ENCODE measurements around the gene GSN.
A peak's percentile ranks its signal among the peaks of the same experiment; 100 is the strongest.

Gene GSN

DNA sequence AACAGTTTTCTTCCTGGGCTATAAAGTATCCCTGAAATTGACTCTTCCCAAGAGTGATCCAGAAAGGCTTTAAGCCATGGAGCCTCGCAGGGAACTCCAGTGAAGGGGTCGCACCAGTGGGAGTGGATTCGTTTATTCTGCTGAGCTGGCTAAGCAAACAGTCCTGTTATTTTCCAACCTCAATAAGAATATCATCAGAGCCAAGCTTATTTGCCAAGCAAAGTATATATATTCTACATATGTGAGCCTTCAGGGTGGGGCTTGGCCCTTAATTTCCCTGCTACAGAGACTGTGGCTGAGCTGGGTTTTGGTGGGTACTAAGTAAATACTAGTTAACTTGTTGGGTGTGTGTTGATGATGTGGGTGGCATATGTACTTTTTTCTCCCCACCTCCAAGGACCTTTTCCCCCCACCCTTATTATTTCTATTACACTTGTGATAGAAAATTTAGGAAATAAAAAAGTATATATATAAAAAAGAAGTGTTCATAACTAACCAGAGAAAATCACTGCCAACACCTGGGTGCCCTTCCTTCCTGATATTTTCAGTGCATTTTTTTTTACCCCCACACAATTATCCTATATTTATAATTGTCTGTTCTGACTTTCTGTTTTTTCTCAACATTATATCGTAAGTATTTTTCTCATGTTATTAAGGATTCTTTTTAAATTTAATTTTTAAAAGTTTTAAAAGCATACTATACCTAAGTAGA lies 5.3 kb downstream of the GSN start:
- DNase-seq (ENCODE audit: low spot score): no peak

DNA sequence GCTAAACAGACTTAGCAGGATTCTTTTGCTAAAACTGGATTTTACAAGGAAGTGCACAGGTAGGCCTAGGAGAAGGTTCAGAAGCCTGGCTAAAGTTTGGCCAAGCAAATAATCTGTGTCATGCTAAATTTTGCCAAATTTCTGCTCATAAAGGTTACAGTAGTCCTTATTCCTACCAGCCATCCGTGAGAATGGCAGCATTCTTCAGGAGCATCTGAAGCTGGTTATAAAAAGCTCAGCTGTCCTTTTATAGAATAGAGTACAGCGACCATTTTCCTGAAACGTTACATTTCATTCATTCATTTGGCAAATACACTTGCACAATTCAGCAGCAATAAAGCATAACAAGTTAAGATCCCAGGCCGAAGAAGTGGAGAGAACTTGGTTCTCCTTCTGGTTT lies 6.9 kb downstream of the GSN start:
- no peak for DNase-seq (ENCODE audit: low spot score)

DNA sequence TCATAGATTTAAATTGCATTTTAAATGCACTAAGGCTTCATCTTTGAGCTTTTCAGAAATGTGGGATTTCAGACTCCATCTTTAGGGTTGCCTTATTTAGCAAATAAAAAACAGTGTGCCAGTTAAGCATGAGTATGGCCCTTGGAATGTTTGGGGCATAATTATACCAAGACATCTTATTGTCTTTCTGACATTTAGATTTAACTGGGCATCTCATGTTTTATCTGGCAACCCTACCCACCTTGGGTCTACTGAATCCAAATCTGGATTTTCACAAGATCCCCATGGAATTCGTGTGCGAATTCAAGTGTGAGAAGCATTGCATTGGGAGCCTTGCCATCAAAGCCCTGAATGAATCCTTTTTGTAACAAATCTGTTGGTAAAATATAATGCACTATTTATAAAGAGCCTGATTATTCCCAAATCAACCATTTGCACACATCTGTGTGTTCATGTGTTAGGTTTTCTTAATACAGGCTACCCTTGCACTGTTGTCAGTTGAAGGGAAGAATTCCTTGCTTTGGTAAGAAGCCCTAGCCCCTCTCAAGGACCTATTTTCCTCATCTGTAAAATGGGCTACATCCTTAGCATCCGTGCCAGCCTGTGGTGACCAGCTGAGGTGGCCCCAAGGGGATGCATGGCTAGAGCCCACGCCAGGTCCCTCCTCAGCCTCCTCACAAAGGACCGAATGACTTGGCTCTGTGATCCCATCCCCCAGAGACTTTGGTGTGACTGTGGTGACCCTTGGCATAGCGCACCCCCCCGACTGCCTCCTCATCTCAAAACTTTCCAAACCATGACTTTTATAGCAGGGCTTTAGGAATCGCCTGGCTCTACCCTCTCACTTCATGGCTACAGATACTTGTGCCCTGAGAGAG lies 8.1 kb downstream of the GSN start:
- DNase-seq (ENCODE audit: low spot score): no peak

DNA sequence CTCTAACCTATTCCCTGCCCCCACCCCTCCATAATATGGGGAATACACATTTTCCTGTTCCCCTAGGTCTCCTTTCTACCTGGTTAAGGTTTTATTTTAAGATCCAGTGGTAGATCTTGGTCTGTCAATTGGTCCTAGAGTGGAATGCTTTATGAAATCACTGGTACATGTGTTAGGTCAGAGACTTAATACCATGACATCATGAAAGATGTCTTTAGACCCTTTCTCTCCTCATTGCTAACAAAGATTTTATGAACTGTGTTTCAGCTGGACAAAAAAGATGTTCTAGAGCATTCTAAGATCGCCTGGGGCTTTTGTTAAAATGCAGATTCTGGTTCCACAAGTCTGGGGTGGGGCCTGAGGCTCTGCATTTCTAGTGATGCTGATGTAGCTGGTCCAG lies 9.1 kb downstream of the GSN start:
- DNase-seq (ENCODE audit: low spot score): no peak

DNA sequence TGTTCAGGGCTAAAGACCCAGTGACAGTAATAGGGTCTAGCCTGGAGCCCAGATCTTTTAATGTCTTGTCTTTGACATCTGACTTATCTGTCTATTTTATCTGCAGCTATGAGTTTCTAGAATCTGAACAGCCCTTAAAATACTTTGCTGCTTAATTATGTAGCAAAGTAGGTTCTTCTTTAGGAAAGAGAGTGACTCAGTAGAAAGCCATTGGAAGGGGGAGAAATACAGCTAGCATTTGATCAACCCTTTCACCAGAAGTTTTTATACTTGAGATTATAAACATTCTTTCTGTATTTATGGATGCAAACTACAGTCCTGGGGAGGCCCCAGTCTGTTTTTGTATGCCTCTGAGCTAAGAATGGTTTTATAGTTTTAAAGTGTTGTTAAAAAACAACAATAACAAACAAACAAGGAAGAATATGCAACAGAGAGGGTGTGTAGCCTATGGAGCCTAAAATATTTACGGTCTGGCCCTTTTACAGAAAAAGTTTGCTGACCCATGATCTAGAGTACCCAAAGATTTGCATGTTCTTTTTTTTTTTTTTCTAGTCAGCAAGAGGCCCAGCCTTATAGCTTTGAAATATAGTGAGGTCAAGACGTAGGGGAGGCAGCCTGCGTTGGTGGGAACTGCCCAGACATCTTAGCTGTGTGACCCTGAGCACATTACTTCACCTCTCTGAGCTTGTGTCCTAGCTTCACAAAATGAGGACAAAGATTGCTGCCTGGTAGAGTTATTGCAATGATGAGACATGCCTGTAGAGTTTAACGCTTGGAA lies 9.7 kb downstream of the GSN start:
- no peak for DNase-seq (ENCODE audit: low spot score)

DNA sequence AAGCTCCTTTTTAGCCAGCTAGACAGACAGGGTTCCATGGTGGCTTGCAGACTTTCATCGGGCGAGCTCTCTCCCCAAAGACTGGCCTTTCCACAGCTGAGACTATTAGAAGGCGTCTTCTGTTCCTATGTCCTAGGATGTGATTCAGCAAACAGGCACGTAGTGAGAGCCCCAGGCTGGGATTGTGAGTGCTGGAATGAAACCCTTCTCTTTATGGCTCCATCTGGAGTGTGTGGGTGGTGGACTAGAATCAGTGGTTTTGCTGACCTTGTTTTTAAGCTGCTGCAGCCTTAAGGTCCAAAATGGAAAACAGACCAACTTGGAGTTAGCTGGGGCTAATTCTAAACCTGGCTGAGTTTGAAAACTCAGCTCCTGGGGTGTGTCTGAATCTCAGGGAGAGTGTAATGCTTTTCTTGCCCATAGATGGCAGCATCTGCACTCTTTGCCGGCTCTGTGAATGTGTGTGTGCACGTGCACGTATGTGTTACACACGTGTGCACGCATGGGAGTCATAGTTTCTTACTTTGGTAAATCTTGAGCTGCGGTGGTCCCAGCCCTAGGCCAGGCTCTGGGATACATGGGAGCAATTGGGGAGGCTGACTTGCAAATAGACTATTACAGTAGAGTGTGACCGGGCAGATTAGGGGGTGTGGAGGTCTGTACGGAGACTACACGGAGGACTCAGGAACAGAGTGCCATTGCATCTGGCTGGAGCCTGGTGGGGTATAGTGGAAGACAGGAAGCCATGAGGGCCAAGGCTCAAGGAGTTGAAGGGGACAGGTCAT lies 10.7 kb downstream of the GSN start:
- DNase-seq (ENCODE audit: low spot score): no peak

DNA sequence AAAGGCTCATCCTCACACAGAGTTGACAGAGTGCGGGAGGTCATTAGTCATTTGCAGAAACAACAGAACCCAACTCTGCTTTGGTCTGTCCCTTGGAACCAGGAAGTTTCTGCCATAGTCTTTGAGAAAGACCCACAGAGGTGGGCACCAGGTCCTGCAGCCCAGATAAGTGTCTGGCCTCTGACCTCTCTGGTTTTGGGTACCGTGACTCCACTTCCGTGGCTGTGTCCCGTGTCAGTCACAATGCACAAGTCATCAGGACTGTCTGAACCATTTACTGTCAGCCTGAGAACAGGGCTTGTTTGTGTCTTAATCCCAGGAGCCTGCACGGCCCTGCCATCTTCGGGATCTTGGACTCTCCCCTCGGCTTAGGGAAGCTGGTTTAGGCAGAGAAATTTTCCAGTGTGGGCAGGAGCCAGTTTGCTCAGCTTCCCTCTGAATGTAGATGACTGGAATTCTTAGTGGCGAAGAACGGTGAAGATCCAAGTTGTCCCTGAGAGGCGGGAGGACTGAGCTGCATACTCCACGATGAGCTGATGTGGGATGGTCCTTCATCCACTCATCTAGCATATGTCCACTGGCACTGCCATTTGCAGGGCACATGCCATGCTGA lies 11.9 kb downstream of the GSN start:
- no peak for DNase-seq (ENCODE audit: low spot score)

DNA sequence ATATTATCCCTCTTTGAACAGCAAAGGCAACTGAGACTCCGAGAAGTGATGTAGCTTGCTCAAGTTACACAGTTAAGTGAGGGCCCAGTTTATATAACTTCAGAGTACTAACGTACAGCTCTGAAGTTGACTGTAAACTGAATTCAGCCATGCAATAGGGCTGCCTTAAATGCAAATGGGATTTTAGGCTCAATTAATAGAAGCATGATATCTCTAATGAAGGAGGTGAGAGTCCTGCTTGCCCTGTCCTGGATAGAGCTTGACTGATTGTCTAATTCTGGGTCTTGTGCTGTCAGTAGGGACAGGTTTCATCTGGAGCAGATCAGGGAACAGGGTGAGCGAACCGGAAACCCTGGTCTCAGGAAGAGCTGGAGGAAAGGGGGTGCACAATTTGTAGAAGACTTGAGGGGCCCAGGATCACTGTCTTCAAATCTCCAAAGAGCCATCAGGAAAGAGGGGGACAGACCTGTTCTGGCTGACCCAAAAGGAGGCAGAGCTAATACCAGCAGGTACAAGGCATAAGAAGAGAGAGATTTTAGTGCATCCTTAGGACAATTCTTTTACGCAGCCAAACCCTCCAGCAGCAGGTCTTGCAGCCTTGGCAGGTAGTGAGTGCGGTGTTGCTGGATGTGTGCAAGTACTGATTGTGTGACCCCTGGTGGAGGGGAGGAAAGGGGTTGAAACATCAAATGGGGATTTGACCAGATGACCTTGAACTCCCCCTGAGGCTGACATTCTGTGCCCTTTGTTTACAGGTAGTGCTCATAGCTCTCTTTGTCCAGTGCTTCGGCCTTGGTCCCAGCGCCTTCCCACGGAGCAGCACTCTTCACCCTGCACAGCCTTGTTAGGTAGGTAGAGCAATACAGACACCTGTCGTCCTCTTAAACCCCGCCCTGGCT lies 13.0 kb downstream of the GSN start:
- no peak for DNase-seq (ENCODE audit: low spot score)

DNA sequence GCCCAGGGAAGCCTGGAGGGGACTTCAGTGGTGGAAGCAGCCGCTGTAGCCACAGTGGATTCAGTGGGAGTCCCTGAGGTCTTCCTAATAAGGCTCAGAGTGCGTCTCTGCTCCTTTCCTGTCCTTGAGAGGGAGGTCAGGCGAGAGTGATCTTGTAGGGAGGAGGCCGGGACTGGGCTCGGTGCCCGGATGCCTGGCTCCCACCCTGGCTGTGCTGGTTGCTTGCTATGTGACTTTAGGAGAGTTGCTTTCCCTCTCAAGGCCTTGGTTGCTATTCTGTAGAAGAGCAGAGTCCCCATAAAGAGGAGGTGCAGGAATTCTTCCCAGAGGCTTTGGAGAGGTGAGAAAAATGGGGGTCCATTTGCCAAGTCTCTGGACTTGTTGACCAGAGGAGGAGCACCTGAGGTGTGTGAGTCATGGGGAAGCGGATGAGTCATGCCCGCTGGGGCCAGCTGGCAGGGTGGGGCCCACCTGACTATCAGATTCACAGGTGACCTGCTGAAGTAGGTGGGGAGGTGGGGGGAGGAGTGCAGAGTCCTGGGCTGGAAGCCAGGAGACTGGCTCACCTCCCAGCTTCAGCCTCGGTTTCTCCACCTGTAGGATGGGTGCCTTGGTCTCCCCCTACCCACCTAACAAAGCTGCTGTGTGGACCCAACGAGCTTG lies 13.8 kb downstream of the GSN start:
- DNase-seq (ENCODE audit: low spot score): no peak

DNA sequence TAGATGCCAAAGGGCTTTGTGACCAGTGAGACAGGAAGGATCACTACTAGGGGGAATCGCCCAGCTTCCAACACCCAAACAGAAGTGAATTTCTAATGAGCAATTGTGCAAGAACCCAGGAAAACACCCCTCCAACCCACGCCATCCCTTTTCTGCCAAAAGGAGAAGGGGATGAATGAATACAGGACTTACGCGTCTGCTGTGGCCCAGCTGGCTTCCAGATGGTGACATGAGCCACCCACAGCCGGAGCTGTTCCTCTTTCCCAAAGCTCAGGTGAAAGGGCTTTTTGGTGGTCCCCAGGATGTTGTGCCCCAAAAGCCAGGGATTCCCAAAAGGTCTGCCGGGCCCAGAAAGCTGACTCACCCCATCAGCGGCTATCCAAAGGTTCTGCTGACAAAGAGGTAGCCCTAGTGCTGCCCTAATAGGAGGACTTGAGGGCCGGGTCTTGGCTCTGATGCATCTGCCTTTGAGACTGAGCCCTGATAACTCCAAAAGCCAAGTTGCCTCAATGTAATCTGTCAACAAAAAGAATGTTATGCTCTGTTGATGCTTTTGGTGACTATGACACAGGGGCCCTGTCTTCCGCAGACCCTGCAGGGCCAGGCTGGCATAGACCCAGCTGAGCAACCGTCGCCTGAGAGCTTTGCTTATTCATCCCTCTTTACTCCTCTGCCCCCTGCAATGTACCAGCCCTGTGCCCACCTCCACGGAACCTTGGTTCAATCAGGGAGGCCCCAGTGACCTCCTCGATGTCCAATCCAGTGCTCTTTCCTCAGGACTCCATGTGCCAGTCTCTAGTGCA lies 14.5 kb downstream of the GSN start:
- DNase-seq (ENCODE audit: low spot score): no peak

DNA sequence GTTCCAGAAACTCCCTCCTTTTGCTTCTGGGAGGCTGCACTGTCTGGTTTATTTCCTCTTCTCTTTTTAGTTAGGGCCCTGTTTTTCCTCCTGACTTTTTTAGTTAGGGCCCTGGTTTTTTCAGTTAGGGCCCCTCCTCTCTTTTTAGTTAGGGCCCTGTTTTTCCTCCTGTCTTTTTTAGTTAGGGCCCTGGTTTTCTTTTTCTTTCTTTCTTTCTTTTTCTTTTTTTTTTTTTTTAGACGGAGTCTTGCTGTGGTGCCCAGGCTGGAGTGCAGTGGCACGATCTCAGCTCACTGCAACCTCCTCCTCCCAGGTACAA lies 15.1 kb downstream of the GSN start:
- DNase-seq (ENCODE audit: low spot score): no peak

DNA sequence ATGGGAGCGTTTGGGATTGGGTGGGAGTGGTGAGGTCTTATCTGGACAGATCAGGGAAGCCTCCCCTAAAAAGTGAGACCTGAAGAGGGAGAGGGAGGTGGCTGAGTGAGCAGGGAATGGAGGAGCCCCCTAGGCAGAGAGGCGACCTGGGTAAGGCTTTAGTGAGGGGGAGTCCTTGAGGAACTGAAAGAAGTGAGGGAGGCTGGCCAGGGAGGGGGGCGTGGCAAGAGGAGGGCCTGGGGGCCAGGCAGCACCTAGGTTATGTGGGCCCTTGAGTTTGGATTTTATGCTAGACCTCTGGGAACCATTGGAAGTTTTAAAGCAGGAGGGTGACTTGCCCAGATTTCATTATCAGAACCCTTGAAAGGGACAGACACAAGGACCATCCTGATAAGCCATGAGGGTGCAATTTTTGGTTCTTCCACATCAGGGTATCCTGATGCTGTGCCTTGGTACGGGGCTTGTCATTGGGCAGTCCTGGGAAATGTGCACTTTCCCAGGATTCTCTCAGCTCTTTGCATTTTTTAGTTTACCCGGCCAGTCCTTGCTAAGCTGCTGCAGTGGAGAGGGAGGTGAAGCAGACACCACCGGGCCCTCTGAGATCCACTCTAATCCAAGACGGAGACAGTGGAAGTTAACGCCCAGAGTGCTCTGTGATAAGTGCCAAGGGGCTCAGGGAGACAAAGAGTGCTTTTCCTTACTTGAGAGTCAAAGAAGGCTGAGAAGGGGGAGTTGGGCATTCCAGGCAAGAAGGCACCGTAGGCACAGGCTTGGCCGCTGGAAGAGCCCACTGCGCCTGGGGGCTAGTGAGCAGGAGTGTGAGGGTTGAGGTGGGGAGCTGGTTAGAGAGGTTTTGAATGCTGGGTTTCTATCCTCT lies 16.1 kb downstream of the GSN start:
- no peak for DNase-seq (ENCODE audit: low spot score)

DNA sequence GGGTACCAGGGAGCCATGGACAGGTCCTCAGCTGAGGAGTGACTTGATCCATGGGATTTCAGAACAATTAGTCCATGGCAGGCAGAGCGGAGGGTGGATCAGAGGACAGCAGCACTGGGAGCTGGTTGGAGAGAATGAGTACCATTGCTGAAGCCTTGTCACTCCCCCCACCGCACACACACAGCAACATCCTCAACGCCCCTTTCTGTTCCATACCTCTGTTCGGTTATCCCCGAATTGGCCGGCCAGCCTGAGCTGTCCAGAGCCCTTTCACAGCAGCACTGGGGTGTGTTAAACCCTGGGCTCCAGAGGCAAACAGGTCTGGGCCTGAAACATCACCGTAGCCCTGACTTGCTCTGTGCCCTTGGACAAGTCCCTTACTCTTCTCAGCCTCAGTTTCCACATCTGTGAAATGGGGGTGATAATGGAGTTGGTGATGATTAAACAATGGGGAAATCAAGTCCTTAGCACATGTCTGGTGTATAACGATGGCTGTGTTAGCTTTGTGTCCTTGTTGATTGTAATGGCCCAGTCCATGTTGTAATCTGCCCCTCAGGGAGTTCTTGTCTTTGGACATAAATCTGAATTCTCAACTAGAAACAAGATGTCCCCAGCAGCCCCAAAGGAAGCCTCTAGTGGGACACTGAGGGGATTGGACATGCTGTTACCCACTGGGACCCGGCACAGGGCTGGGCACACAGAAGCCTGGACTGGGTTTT lies 16.9 kb downstream of the GSN start:
- no peak for DNase-seq (ENCODE audit: low spot score)

DNA sequence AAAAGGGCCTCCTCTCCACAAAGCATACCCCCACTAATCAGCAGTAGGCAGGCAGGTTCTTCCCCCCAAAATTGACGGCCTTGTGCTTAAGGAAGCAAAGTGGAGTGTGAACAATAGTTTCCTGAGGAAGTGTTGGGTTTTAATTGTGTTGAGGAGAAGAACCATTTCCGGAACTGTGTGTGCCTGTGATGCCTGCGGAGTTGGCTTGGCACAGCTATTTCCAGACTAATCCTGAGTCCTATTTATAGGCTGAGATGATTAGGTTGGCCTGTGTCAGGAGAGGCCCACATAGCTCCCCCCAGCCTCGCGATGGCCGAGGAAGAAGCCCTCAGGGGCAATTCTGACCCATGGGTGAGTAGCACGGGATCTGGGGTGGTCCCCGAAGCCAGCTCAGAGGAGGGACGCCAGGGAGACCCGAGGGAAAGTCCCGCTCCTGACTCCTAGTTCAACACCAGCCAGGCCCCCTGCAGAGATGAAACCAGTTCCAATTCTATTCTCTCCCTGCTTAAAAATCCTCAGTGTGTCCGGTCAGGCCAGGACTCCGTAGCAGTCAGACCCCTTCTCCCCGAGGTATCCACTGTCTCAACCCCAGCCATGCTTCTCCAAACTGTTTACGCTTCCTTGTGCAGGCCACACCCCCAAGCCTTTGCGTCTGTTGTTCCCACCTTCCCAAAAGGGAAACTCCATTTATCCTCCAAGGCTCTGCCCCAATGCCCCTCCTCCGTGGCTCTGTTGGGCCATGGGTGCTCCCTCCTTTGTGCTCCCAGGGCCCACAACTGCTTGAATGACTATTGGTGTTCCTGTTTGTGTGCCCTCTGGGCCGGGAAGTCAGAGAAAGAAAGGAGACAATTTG lies 18.1 kb downstream of the GSN start:
- no peak for DNase-seq (ENCODE audit: low spot score)

DNA sequence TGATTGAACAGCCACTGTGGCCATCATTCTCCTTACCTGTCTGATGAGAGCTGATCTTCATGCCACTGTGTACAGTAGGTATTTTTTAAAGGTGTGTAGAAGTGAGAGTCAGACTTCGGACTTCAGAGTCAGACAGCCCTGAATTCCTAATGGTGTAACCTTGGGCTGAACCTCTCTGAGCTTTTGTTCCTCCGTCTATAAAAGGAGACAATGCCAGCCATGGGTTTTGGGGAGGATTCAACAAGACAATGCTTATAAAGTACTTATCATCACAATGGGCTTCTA lies 18.7 kb downstream of the GSN start:
- no peak for DNase-seq (ENCODE audit: low spot score)

DNA sequence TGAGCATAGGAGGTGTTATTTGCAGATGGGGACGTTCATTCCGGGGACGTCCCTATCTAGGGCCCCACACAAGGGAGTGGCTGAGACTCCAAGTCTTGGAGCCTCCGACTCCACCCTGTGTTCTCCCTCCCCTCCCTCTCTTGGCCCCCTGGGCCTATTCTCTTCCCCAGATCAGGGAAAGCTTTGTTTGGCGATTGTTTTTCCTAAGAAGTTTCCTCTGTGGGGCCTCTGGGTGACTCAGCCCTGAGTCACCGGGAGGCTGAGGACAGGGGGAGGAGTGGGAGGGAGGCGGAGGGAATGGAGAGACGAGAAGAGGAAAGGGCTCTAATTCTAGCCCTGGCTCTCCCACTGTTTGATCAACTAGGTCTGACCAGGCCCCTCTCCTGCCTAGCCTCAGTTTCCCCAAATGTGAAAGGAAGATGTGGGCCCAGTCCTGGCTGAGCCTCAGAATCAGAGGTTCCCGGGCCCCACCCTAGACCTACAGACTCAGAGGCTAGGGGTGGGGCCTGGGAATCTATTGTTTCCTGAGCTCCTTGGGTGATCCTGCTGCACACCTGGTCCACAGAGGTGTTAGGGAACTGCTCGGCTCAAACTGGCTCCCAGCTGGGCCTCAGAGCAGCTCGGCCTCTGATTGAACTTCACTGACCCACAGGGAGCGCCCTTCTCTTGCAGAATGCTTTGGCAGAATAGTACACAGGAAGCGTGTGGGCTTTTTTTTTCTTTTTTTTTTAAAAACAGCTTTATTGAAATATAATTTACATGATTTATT lies 19.2 kb downstream of the GSN start:
- peak; percentile 72 for DNase-seq (ENCODE audit: low spot score)

All from HuH-7.5 (cell line).